ENCODE measurements around the gene RGL3.

DNA sequence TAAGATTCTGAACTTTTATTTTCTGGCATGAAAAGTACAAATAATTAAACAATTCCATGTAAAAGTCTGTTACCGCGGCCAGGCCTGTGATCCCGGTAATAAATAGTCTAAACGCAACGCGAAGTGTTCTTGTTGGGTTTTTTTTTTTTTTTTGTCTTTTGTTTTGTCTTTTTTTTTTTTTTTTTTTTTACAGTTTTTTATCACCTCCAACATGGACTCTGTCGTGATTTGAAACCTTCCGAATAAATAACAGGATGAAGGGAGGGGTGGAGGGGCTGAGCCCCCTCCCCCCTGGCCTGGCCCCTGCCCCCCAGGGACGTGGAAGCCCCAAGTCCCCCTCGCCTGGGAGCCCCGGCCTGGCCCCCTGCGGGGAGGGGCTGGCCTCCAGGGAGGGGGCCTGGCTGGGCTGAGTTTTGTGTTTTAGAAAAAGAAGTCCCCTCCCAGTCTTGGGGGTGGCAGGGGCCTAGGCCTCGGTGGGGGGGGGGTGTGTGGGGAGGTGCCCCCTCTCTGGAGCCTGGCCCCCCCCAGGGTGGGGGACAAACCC, 32.3 kb upstream of the RGL3 start:
- no peak for TF ChIP-seq SUZ12 (IDR thresholded peaks at IDR 0.05; ENCODE audit: extremely low read depth, insufficient read depth, insufficient read length)
- TF ChIP-seq ZNF274 (IDR thresholded peaks at IDR 0.05; ENCODE audit: low read depth, low read length), result no peak
- no peak for TF ChIP-seq YY1 (IDR thresholded peaks at IDR 0.05; ENCODE audit: insufficient read depth, insufficient read length)

All from NT2/D1 (cell line).